Vagina (tissue), 2 donors: ENCODE results near the gene LST1. TPM values are rescaled to one million over a fixed set of nuclear protein-coding genes. Genes with fewer than 3 reads are reported as not detected.

Experiments
- DNase-seq, 2 donors: peaks; one replicate each; pipeline ENCODE4 v3.0.0-alpha.2; 2017; ENCODE audit errors: extremely low spot score in 2 of 2
- H3K27ac ChIP-seq: fragments of 200-600 bp; sonication (generic); one replicate; pipeline ENCODE4 v1.5.1; 2019
- H3K27me3 ChIP-seq: fragments of 200-600 bp; sonication (generic); one replicate; pipeline ENCODE4 v1.5.1; 2019
- H3K36me3 ChIP-seq, 2 donors: fragments of 200-600 bp; sonication (generic); one replicate each; pipeline ENCODE4 v1.5.1; 2017 to 2019
- H3K4me1 ChIP-seq: fragments of 200-600 bp; sonication (generic); one replicate; pipeline ENCODE4 v1.5.1; 2019
- H3K4me3 ChIP-seq, 2 donors: fragments of 200-600 bp; sonication (generic); 1 replicate in 1 of 2; 2 replicates in 1 of 2; pipeline ENCODE4 v1.5.1; 2016 to 2019
- H3K9me3 ChIP-seq: fragments of 200-600 bp; sonication (generic); one replicate; pipeline ENCODE4 v1.5.1; 2019
- POLR2A ChIP-seq, 2 donors: fragments of 450-650 bp; IDR thresholded peaks; one replicate each; pipeline ENCODE4 v1.6.1; 2017; ENCODE audit warnings: antibody characterized with exemption in 2 of 2, mild to moderate bottlenecking in 2 of 2, moderate library complexity in 2 of 2
- POLR2AphosphoS5 ChIP-seq, 2 donors: sonication (generic); formaldehyde crosslinking; IDR thresholded peaks; one replicate each; pipeline ENCODE4 v1.9.0; 2017; ENCODE audit warnings: antibody characterized with exemption in 2 of 2, mild to moderate bottlenecking in 2 of 2, low read depth in 1 of 2; ENCODE audit not compliant: insufficient read depth in 1 of 2
- intact Hi-C: fragments of 100-400 bp; cut with DNase I; formaldehyde crosslinking; loops from one replicate; pipeline ENCODE4 v1.15.1; 2023
- total RNA-seq: library from RNA; depleted of rRNA; stranded (reverse); fragments of >200 nt; gene quantifications from one replicate; pipeline ENCODE4 v1.2.3, GENCODE V29; 2016
- TF ChIP-seq, protein P1 (sequence below), 3 experiments: fragments of 450-650 bp in 2 of 3; fragments of 200-600 bp in 1 of 3; sonication (generic) in 1 of 3; IDR thresholded peaks; one replicate each; pipeline ENCODE4 v1.5.1; 2017 to 2019; ENCODE audit warnings: antibody characterized with exemption in 3 of 3, mild to moderate bottlenecking in 2 of 3, moderate library complexity in 2 of 3

Gene LST1
- not detected for total RNA-seq

DNA sequence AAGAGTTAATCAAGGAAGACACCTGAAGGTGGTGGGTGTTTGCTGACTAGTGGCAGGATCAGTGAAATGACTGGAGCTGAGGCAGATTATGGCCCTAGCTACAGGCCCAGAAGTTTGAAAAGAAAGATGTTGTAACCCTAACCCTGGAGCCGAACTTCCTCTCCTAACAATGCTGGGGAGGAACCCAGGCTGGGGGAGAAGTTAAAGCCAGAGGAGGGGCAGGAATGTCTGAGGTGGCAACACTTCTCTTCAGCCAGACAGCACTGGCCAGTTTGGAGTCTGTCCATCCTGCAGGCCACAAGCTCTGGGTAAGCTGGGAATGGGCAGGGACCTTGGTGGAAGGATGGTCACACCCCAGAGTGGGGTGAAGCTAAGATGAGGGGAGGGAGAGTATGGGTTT lies at the start of gene LST1:
Gene LST1, plus strand, starts transcription at position 270 of the 400 bp plus-strand sequence. CDS start 1,023 bp downstream, outside the sequence.
- Histone ChIP-seq H3K4me1 (peaks cover 19% of the 10 kb centered on the region), H3K27me3 (no peaks in the 10 kb centered on the region), H3K27ac (no peak within 1 kb of the TSS), H3K4me3 (no peak within 1 kb of the TSS), H3K9me3 (no peaks in the 10 kb centered on the region), H3K36me3 (no peaks in the 10 kb centered on the region)
- intact Hi-C loops, result no loop called here
- no peak for DNase-seq
- TF ChIP-seq POLR2A (IDR thresholded peaks at IDR 0.05) (no peak), POLR2AphosphoS5 (IDR thresholded peaks at IDR 0.05; ENCODE audit: insufficient read depth in 1 of 2, low read depth in 1 of 2) (no peak)
- TF ChIP-seq, protein P1, sequence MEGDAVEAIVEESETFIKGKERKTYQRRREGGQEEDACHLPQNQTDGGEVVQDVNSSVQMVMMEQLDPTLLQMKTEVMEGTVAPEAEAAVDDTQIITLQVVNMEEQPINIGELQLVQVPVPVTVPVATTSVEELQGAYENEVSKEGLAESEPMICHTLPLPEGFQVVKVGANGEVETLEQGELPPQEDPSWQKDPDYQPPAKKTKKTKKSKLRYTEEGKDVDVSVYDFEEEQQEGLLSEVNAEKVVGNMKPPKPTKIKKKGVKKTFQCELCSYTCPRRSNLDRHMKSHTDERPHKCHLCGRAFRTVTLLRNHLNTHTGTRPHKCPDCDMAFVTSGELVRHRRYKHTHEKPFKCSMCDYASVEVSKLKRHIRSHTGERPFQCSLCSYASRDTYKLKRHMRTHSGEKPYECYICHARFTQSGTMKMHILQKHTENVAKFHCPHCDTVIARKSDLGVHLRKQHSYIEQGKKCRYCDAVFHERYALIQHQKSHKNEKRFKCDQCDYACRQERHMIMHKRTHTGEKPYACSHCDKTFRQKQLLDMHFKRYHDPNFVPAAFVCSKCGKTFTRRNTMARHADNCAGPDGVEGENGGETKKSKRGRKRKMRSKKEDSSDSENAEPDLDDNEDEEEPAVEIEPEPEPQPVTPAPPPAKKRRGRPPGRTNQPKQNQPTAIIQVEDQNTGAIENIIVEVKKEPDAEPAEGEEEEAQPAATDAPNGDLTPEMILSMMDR (IDR thresholded peaks at IDR 0.05), result no peak

DNA sequence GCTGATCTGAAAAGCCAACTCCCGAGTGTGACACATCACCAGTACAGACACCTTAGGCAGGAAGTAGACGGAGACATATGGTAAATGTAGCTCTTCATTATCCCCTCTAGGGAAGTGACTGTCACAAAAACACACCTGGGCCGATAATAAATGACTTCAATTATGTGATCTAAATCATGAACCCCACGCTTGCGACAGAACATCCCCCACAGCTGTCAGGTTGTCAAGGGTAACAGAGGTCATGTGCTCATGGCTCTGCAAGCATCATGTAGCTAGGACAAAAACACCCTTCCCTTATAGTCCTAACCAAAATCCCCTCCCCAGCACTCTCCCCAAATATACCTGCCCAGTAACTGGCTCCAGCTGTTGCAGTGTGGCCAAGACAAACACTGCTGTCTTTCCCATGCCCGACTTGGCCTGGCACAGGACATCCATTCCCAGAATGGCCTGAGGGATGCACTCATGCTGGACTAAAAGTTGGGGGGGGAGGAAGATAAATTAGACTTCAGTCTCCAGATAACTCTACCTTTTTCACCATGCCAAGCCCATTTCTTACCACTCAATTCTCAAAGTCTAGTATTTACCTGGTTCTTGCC lies 47.2 kb upstream of the LST1 start:
- Histone ChIP-seq H3K4me3 (peak overlapping the region in 1 of 2 donors; percentile 4), H3K36me3 (peaks cover 0 to 60% of the 10 kb centered on the region in 2 donors), H3K4me1 (peaks cover 43% of the 10 kb centered on the region), H3K9me3 (no peaks in the 10 kb centered on the region), H3K27me3 (no peaks in the 10 kb centered on the region), H3K27ac (no peak overlapping the region)
- DNase-seq, result no peak
- intact Hi-C loops, result no loop called here
- TF ChIP-seq POLR2A (IDR thresholded peaks at IDR 0.05) (no peak), POLR2AphosphoS5 (IDR thresholded peaks at IDR 0.05; ENCODE audit: insufficient read depth in 1 of 2, low read depth in 1 of 2) (no peak)
- TF ChIP-seq, protein P1 (IDR thresholded peaks at IDR 0.05), result no peak

DNA sequence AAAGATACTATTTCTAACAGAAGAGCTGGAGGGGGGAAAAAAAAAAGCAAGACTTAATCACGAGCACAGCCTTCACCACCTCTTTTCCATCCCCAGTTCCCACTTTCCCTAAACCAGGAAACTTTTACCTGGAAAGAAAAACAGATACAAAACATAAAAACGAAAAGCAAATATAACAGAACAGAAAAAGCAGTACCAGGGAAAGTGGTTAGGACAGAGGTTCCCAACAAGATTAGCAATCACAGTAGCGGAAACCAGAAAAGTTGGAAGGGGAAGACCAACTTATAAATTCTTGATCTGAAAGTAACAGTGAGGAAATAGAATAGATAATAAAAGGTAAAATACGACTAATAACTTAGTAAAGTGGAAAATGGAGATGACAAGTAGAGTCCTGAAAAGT lies 45.4 kb upstream of the LST1 start:
- H3K4me1 ChIP-seq, result peaks cover 43% of the 10 kb centered on the region
- H3K27me3 ChIP-seq, result no peaks in the 10 kb centered on the region
- intact Hi-C loops, result no loop called here
- peak overlapping the region; percentile 97 for H3K27ac ChIP-seq
- no peaks in the 10 kb centered on the region for H3K9me3 ChIP-seq
- TF ChIP-seq, protein P1 (IDR thresholded peaks at IDR 0.05), result no peak
- TF ChIP-seq POLR2AphosphoS5 (IDR thresholded peaks at IDR 0.05; ENCODE audit: insufficient read depth in 1 of 2, low read depth in 1 of 2), result no peak
- TF ChIP-seq POLR2A (IDR thresholded peaks at IDR 0.05), result no peak
- no peak for DNase-seq
- H3K36me3 ChIP-seq, result peaks cover 0 to 43% of the 10 kb centered on the region in 2 donors
- peak overlapping the region; percentile 70 to 85 for H3K4me3 ChIP-seq

DNA sequence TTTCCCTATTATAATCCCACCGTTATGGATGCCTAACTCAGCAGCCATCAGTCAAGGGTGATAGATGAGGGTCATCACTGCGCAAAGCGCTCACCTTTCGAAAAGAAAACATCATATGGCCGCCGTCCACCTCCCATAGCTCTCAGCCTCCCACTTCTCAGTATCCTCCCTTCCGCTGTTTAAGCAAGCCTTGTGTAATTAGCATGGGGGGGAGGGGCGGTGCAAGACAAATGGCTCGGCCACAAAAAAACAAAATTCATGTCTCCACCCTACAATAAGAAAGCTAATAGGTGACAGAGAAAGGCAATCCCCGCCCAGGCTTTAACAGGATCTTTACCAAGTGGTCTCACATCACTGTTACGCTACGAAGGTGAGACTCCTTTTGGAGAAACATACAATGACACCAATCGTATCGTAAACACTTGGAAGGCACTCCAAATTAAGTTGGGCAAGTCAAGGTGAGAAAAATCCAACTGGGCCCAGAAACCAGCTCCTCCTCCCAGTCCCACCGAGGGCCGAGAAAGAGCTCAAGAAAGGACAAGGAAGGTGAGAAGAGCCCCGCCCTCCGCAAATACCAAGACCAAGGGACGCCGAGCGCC lies 44.9 kb upstream of the LST1 start:
- Histone ChIP-seq H3K9me3 (no peaks in the 10 kb centered on the region), H3K27me3 (no peaks in the 10 kb centered on the region), H3K4me1 (peaks cover 48% of the 10 kb centered on the region), H3K36me3 (peaks cover 0 to 38% of the 10 kb centered on the region in 2 donors), H3K4me3 (peak overlapping the region; percentile 70 to 85), H3K27ac (peak overlapping the region; percentile 97)
- intact Hi-C loops, result no loop called here
- DNase-seq, result no peak
- TF ChIP-seq, protein P1 (IDR thresholded peaks at IDR 0.05), result no peak
- TF ChIP-seq POLR2A (IDR thresholded peaks at IDR 0.05), result no peak
- no peak for TF ChIP-seq POLR2AphosphoS5 (IDR thresholded peaks at IDR 0.05; ENCODE audit: insufficient read depth in 1 of 2, low read depth in 1 of 2)
